Upper lobe of right lung (tissue), 1 donor: Measurements from ENCODE around the gene LIPI. TPM values are rescaled to one million over a fixed set of nuclear protein-coding genes. Genes with fewer than 3 reads are reported as not detected.

Experiments
- ATAC-seq: fragments of 200-7000 bp; cut with Tn5 transposase; one replicate; pipeline ENCODE4 v1.9.1; 2020; ENCODE audit warnings: mild to moderate bottlenecking, moderate library complexity
- DNase-seq: peaks from one replicate; pipeline ENCODE4 v3.0.0-alpha.2; 2020
- H3K27ac ChIP-seq: fragments of 200-600 bp; one replicate; pipeline ENCODE4 v1.8.0; 2022
- H3K27me3 ChIP-seq: fragments of 200-600 bp; one replicate; pipeline ENCODE4 v1.8.0; 2022; ENCODE audit warnings: mild to moderate bottlenecking
- H3K36me3 ChIP-seq: fragments of 200-600 bp; one replicate; pipeline ENCODE4 v1.8.0; 2022
- H3K4me1 ChIP-seq: fragments of 200-600 bp; one replicate; pipeline ENCODE4 v1.8.0; 2022
- H3K4me3 ChIP-seq: fragments of 200-600 bp; one replicate; pipeline ENCODE4 v1.8.0; 2022; ENCODE audit warnings: mild to moderate bottlenecking
- H3K9me3 ChIP-seq: fragments of 200-600 bp; one replicate; pipeline ENCODE4 v1.8.0; 2022
- CTCF ChIP-seq: fragments of 200-600 bp; IDR thresholded peaks from one replicate; pipeline ENCODE4 v1.8.0; 2022; ENCODE audit warnings: antibody characterized with exemption
- intact Hi-C: fragments of 100-400 bp; cut with DNase I; formaldehyde crosslinking; loops from one replicate; pipeline ENCODE4 v1.11.0; 2022
- total RNA-seq: library from RNA; stranded (reverse); fragmentation: NEBNext Ultra II Directional; extraction: Animal tissue kit (Norgen Biotek cat#: 25700); gene quantifications from one replicate; pipeline ENCODE4 v1.2.1, GENCODE V29; 2021
- donor health status: DM: no; HTN: yes; CAD: no; lungs with severe emphysema.

Gene LIPI
- total RNA-seq, 1 donor from 2014 or later: not detected

- Histone ChIP-seq H3K9me3 (no peaks in the 10 kb centered on the region), H3K4me3 (no peak overlapping the region), H3K4me1 (no peaks in the 10 kb centered on the region), H3K36me3 (no peaks in the 10 kb centered on the region), H3K27ac (no peak overlapping the region), H3K27me3 (no peaks in the 10 kb centered on the region)
- ATAC-seq (no peak), DNase-seq (no peak)
- intact Hi-C loops: no loop called here
- TF ChIP-seq CTCF: no peak
These were observed 134.5 kb downstream of the LIPI start for GRCh38 chr21:14076143-14076806.

- H3K4me3 ChIP-seq: no peak overlapping the region
- no peak for ATAC-seq
- no peak for TF ChIP-seq CTCF
These were observed 135.2 kb downstream of the LIPI start for GRCh38 chr21:14075346-14076142.

DNA sequence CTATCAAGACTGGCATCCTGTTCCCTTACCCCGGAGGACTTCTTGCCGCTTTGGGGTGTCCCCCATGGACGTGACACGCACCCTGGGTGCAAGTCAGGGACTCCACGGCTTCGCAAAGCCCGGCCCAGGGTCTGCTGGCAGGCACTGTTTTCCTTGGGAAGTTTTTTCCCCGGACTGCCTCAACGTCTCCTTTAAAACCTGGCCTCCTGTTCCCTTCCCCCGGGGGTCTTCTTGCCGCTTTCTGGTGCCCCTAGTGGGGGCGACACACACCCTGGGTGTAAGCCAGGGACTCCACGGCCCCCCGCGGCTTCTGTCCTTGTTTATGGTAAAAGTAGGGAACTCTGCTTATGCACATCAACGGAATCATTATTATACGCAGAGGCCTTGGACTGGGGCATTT is 136.6 kb downstream of the LIPI start:
- intact Hi-C loops: no loop called here
- no peak for DNase-seq
- ATAC-seq: no peak

More at GRCh38 chr21:14075346-14076142, 135.2 kb downstream of the LIPI start:
- no peaks in the 10 kb centered on the region for H3K36me3 ChIP-seq
- no peak for DNase-seq
- H3K4me1 ChIP-seq: no peaks in the 10 kb centered on the region
- intact Hi-C loops: no loop called here
- H3K27ac ChIP-seq: no peak overlapping the region
- no peaks in the 10 kb centered on the region for H3K27me3 ChIP-seq
- H3K9me3 ChIP-seq: no peaks in the 10 kb centered on the region

GRCh38 chr21:14073615-14074014 is 137.1 kb downstream of the LIPI start:
- DNase-seq: no peak
- Histone ChIP-seq H3K36me3 (no peaks in the 10 kb centered on the region), H3K4me1 (no peaks in the 10 kb centered on the region), H3K27me3 (no peaks in the 10 kb centered on the region), H3K9me3 (no peaks in the 10 kb centered on the region), H3K27ac (no peak overlapping the region), H3K4me3 (no peak overlapping the region)
- intact Hi-C loops: no loop called here
- TF ChIP-seq CTCF: no peak
- ATAC-seq: no peak

More for the DNA sequence above, 136.6 kb downstream of the LIPI start:
- Histone ChIP-seq H3K4me1 (no peaks in the 10 kb centered on the region), H3K36me3 (no peaks in the 10 kb centered on the region), H3K27ac (no peak overlapping the region), H3K9me3 (no peaks in the 10 kb centered on the region), H3K27me3 (no peaks in the 10 kb centered on the region), H3K4me3 (no peak overlapping the region)
- no peak for TF ChIP-seq CTCF

DNA sequence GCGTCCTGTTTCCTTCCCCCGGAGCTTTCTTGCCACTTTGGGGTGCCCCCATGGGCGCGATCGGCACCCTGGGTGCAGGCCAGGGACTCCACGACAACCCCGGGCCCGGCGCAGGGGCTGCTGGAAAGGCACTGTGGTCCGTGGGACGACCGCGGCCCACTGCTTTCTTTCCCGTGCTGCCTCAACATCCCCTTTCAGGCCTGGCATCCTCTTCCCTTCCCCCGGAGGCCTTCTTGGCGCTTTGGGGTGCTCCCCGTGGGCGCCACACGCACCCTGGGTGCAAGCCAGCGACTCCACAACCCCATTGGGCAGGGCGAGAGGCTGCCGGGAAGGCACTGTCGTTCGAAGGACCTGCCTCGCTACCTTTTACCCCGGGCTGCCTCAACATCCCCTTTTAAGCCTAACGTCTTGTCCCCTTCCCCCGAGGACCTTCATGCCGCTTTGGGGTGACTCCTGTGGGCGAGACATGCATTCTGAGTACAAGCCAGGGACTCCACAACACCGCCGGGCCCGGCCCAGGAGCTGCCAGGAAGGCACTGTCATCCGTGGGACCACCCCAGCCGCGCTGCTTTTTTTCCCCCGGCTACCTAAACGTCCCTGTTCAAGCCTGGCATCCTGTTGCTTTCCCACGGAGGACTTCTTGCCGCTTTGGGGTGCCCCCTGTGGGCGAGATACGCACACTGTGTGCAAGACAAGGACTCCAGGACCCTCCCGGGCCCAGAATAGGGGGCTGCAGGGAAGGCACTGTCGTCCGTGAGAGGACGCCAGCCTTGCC is 137.8 kb downstream of the LIPI start:
- no peak for TF ChIP-seq CTCF
- Histone ChIP-seq H3K27me3 (no peaks in the 10 kb centered on the region), H3K9me3 (no peaks in the 10 kb centered on the region), H3K4me1 (no peaks in the 10 kb centered on the region), H3K36me3 (no peaks in the 10 kb centered on the region), H3K27ac (no peak overlapping the region), H3K4me3 (no peak overlapping the region)
- intact Hi-C loops: no loop called here
- ATAC-seq: no peak
- DNase-seq: no peak
